Glutamatergic neuron (in vitro differentiated cells): ENCODE results near the gene GPR17. TPM values are rescaled to one million over a fixed set of nuclear protein-coding genes. Genes with fewer than 3 reads are reported as not detected.

Experiments used
- DNase-seq: peaks from one replicate; pipeline ENCODE4 v3.0.0; 2022
- H3K27ac Mint-ChIP-seq: one replicate; pipeline ENCODE4 v1.8.0; 2020; ENCODE audit warnings: mild to moderate bottlenecking, mixed read lengths, inconsistent platforms; ENCODE audit not compliant: unreplicated experiment
- H3K27me3 Mint-ChIP-seq: one replicate; pipeline ENCODE4 v1.8.0; 2020; ENCODE audit warnings: mild to moderate bottlenecking, moderate library complexity, mixed read lengths, inconsistent platforms; ENCODE audit not compliant: unreplicated experiment
- H3K36me3 Mint-ChIP-seq: one replicate; pipeline ENCODE4 v1.8.0; 2020; ENCODE audit warnings: mild to moderate bottlenecking, mixed read lengths, inconsistent platforms; ENCODE audit not compliant: unreplicated experiment
- H3K4me1 Mint-ChIP-seq: one replicate; pipeline ENCODE4 v1.8.0; 2020; ENCODE audit warnings: mild to moderate bottlenecking, low read depth, mixed read lengths, inconsistent platforms; ENCODE audit not compliant: unreplicated experiment
- H3K4me3 Mint-ChIP-seq: one replicate; pipeline ENCODE4 v1.8.0; 2020; ENCODE audit warnings: mild to moderate bottlenecking, mixed read lengths, inconsistent platforms; ENCODE audit not compliant: unreplicated experiment
- H3K9me3 Mint-ChIP-seq: one replicate; pipeline ENCODE4 v1.8.0; 2020; ENCODE audit warnings: mild to moderate bottlenecking, moderate library complexity, mixed read lengths, inconsistent platforms; ENCODE audit not compliant: unreplicated experiment
- CTCF ChIP-seq: fragments of 200-600 bp; sonication (generic); IDR thresholded peaks from one replicate; pipeline ENCODE4 v1.5.0; 2021; ENCODE audit not compliant: partially characterized antibody, unreplicated experiment
- total RNA-seq: library from RNA; stranded (reverse); fragmentation: NEBNext Ultra II Directional; extraction: Animal tissue kit (Norgen Biotek cat#: 25700); gene quantifications from one replicate; pipeline ENCODE4 v1.2.1, GENCODE V29; 2021; ENCODE audit not compliant: unreplicated experiment

GPR17 gene
- total RNA-seq, 1 donor from 2014 or later, result not detected

GRCh38 chr2:127635380-127636237 is 10.3 kb upstream of the GPR17 start:
- no peak for TF ChIP-seq CTCF
- Mint-ChIP-seq H3K36me3 (no peaks in the 10 kb centered on the region), H3K27me3 (peaks cover 1% of the 10 kb centered on the region), H3K9me3 (no peaks in the 10 kb centered on the region), H3K4me1 (peaks cover 1% of the 10 kb centered on the region), H3K27ac (no peak overlapping the region), H3K4me3 (no peak overlapping the region)
- DNase-seq, result no peak

DNA sequence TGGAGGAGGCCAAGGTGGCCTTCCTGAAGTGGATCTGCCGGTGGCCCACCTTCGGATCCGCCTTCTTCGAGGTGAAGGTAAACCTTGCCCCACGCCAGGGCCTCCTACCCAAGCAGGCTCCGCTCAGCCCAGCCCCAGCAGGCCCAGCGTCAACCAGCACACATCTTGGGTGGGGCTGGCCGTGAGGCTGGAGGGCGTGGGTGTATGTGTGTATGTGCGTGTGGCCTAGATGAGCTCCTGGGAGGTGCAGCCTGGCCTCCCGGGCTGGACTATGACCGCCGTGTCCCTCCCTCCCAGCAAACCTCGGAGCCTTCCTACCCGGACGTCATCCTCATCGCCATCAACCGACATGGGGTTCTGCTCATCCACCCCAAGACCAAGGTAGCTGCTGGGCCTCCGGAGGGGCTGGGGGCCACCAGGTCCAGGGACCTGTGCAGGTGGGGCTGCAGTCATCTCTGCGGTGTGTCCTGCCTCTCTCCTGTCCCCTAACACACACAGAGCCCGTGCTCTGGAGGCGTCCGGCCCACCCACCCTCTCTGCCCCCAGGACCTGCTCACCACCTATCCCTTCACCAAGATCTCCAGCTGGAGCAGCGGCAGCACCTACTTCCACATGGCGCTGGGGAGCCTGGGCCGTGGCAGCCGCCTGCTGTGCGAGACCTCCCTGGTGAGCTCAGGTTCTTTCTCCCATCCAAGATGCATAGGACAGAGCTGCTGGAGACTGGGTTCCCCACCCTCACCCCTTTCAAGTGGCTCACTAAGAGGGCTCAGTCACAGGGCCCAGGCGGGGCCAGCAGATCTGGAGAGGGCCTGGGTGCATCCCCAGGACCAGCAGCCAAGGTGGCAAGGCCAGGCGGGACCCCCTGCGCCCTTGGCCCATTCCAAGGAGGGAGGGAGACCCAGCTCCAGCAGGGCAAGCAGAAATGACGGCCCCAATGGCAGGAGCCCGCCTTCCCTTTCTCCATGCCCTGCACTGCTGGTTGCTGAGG is 9.4 kb upstream of the GPR17 start:
- Mint-ChIP-seq H3K27ac (no peak overlapping the region), H3K4me1 (peaks cover 1% of the 10 kb centered on the region), H3K4me3 (no peak overlapping the region), H3K9me3 (no peaks in the 10 kb centered on the region), H3K27me3 (peaks cover 1% of the 10 kb centered on the region), H3K36me3 (no peaks in the 10 kb centered on the region)
- TF ChIP-seq CTCF, result no peak
- no peak for DNase-seq

DNA sequence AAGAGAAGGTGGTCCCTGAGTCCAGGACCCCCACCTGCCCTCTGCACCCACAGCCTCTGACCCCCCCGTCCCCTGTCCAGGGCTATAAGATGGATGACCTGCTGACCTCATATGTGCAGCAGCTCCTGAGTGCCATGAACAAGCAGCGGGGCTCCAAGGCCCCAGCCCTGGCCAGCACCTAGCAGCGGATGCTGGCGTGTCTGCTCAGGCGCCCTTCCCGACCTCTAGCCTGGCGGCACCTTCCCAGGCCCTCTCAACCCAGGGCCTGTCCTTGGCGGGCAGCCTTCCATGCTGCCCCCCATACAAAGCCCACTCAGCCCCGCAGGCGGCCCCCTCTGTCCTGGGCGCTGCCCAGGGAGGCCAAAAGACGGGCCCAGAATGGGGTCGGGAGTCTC is 8.7 kb upstream of the GPR17 start:
- no peaks in the 10 kb centered on the region for H3K9me3 Mint-ChIP-seq
- H3K4me3 Mint-ChIP-seq, result no peak overlapping the region
- H3K27me3 Mint-ChIP-seq, result peaks cover 1% of the 10 kb centered on the region
- no peak for DNase-seq
- H3K4me1 Mint-ChIP-seq, result peaks cover 1% of the 10 kb centered on the region
- TF ChIP-seq CTCF, result no peak
- no peak overlapping the region for H3K27ac Mint-ChIP-seq
- no peaks in the 10 kb centered on the region for H3K36me3 Mint-ChIP-seq

- H3K9me3 Mint-ChIP-seq, result no peaks in the 10 kb centered on the region
- no peaks in the 10 kb centered on the region for H3K36me3 Mint-ChIP-seq
- TF ChIP-seq CTCF, result no peak
- DNase-seq, result peak; percentile 58
- H3K27me3 Mint-ChIP-seq, result peaks cover 1% of the 10 kb centered on the region
- H3K4me1 Mint-ChIP-seq, result peaks cover 1% of the 10 kb centered on the region
- no peak overlapping the region for H3K27ac Mint-ChIP-seq
- H3K4me3 Mint-ChIP-seq, result no peak overlapping the region
Observed at GRCh38 chr2:127637725-127638252, 8.2 kb upstream of the GPR17 start.
